Cardiac muscle cell (in vitro differentiated cells and primary cell): ENCODE results near the gene EYA2. TPM values are rescaled to one million over a fixed set of nuclear protein-coding genes. Genes with fewer than 3 reads are reported as not detected.

Experiments
- DNase-seq, 2 donors: peaks; one replicate each; pipeline versions ENCODE4 v3.0.0 to v3.0.0-alpha.2; 2010 to 2017; ENCODE audit warnings: low read depth in 1 of 2, low spot score in 1 of 2
- H3K27ac ChIP-seq: fragments of 200-600 bp; sonication (generic); 2 replicates; pipeline ENCODE4 v1.5.1; 2016
- H3K27me3 ChIP-seq: fragments of 200-600 bp; sonication (generic); 2 replicates; pipeline ENCODE4 v1.6.0; 2016; ENCODE audit warnings: control low read depth
- H3K36me3 ChIP-seq: fragments of 200-600 bp; sonication (generic); 2 replicates; pipeline ENCODE4 v1.5.1; 2016; ENCODE audit warnings: control low read depth
- H3K4me1 ChIP-seq: fragments of 200-600 bp; sonication (generic); 2 replicates; pipeline ENCODE4 v1.8.1; 2017; ENCODE audit warnings: low read depth, mild to moderate bottlenecking, mixed run types
- H3K4me3 ChIP-seq: fragments of 200-600 bp; sonication (generic); 2 replicates; pipeline ENCODE4 v1.5.1; 2016; ENCODE audit warnings: mild to moderate bottlenecking
- H3K9me3 ChIP-seq: fragments of 200-600 bp; sonication (generic); 2 replicates; pipeline ENCODE4 v1.5.1; 2017; ENCODE audit warnings: low read depth, mild to moderate bottlenecking, control low read depth
- polyA plus RNA-seq: library from polyadenylated mRNA; unstranded; fragments of >200 nt; fragmentation: Nextera tagmentation; extraction: Ambion mirVana; gene quantifications from 2 replicates; pipeline ENCODE4 v1.2.1, GENCODE V29; 2016
- total RNA-seq: library from RNA; depleted of rRNA; stranded (reverse); fragments of >200 nt; gene quantifications from 2 replicates; pipeline ENCODE4 v1.2.3, GENCODE V29; 2016
- TF ChIP-seq, protein P1 (sequence below): IDR thresholded peaks from 2 replicates; pipeline ENCODE4 v1.5.1; 2012; ENCODE audit warnings: low read depth, mild to moderate bottlenecking, low read length

The EYA2 gene
- total and polyA plus RNA-seq, 2 experiments from 2014 or later, result 0.30 TPM; not detected in 1

DNA sequence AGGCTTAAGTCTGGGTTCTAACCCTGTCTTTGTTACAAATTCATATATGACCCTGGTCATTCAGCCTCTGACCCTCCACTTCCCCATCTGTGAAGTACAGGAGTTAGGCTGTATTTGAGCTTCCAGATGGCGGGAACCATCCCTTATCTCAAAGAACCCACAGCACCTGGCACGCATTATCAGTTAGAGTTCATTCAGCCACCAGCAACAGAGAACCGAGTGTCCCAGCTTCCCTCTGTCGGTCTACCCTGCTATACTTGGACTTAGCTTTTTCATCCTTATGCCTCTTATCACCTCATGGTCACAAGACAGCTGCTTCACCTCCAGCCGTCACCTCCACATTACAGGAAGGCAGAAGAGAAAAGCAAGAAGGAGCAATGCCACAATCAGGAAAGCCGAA is 147.8 kb downstream of the EYA2 start:
- Histone ChIP-seq H3K27ac (no peak overlapping the region), H3K4me1 (no peaks in the 10 kb centered on the region)
- TF ChIP-seq, protein P1, sequence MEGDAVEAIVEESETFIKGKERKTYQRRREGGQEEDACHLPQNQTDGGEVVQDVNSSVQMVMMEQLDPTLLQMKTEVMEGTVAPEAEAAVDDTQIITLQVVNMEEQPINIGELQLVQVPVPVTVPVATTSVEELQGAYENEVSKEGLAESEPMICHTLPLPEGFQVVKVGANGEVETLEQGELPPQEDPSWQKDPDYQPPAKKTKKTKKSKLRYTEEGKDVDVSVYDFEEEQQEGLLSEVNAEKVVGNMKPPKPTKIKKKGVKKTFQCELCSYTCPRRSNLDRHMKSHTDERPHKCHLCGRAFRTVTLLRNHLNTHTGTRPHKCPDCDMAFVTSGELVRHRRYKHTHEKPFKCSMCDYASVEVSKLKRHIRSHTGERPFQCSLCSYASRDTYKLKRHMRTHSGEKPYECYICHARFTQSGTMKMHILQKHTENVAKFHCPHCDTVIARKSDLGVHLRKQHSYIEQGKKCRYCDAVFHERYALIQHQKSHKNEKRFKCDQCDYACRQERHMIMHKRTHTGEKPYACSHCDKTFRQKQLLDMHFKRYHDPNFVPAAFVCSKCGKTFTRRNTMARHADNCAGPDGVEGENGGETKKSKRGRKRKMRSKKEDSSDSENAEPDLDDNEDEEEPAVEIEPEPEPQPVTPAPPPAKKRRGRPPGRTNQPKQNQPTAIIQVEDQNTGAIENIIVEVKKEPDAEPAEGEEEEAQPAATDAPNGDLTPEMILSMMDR, result no peak

DNA sequence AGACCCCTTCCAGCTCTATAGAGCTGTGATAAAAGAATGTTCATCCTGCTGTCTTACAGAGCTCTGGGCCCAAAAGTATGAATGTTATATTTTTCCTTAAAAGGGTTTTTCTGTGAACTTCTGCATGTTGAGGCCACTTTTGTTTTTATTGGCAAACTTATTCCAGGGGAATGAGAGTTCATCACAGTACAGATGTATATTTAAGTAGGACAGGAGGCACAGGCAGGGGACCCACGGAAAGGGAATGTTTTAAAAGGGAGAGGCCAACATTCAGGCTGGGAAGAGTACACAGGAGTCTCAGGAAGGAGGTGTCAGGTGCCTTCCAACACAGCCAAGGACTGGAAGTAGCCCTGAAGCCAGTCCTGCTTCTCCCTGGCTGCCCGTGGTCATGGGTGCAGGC is 148.4 kb downstream of the EYA2 start:
- no peaks in the 10 kb centered on the region for H3K4me1 ChIP-seq
- no peak overlapping the region for H3K4me3 ChIP-seq
- no peak for DNase-seq
- no peaks in the 10 kb centered on the region for H3K9me3 ChIP-seq
- H3K36me3 ChIP-seq, result no peaks in the 10 kb centered on the region
- H3K27ac ChIP-seq, result no peak overlapping the region
- no peaks in the 10 kb centered on the region for H3K27me3 ChIP-seq
- TF ChIP-seq, protein P1, result no peak

More for the DNA sequence above, 147.8 kb downstream of the EYA2 start:
- H3K9me3 ChIP-seq, result no peaks in the 10 kb centered on the region
- no peak for DNase-seq
- H3K4me3 ChIP-seq, result no peak overlapping the region
- H3K36me3 ChIP-seq, result no peaks in the 10 kb centered on the region
- no peaks in the 10 kb centered on the region for H3K27me3 ChIP-seq

DNA sequence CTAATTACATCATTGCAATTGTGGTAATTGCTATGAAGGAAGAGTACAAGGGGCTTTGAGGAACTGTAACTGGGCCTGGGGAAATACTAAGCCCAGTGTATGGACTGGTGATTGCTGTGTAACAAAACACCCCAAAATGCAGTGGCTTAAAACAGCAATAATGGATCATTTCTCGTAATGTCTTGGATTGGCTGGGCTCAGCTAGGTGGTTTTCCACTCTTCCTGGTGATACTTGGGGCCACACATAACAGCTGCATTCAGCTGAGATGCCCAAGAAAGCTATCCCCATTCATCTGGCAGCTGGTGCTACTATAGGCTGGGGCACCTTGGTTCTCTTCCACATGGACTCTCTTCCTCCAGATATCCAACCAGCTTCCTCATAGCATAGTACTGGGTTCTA is 150.3 kb downstream of the EYA2 start:
- Histone ChIP-seq H3K36me3 (no peaks in the 10 kb centered on the region), H3K27ac (no peak overlapping the region), H3K4me1 (no peaks in the 10 kb centered on the region), H3K27me3 (no peaks in the 10 kb centered on the region), H3K4me3 (no peak overlapping the region), H3K9me3 (no peaks in the 10 kb centered on the region)
- no peak for DNase-seq
- TF ChIP-seq, protein P1, result no peak

DNA sequence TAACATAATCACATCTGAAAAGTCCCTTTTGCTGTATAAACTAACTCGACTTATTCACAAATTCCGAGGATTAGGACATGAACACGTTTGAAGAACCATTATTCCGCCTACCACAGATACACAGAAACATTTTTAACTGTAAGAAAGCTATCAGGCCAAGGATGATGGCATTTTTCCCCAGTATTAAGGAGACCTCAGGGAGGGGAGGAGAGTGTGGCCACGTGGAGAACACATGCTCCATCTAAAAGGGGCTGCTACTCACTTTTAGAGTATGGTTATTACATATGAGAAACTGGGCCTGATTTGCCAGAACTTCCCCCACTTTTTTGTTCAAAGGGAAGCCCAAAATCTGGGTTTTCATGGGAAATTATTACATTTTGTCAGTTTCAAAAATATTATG is 153.4 kb downstream of the EYA2 start:
- no peak overlapping the region for H3K27ac ChIP-seq
- no peaks in the 10 kb centered on the region for H3K36me3 ChIP-seq
- TF ChIP-seq, protein P1, result no peak
- no peak overlapping the region for H3K4me3 ChIP-seq
- DNase-seq, result no peak
- no peaks in the 10 kb centered on the region for H3K4me1 ChIP-seq
- no peaks in the 10 kb centered on the region for H3K9me3 ChIP-seq
- no peaks in the 10 kb centered on the region for H3K27me3 ChIP-seq

DNA sequence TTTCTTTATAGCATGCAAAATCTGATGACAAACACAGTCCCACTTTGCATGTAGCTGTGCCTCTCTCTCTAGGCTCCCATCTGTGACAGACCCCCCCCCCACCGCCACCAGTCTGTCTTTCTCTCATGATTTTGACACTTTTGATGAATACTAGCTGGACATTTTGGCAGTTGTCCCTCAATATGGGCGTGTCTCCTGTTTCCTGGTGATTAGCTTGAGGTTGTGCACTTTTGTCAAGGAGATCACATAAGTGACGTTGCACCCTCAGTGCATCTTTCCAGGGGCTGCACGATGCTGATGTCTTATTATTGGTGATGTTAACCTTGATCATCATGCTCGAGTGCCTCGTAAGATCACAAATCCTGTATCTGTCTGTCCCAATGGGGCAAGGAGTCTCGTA is 155.1 kb downstream of the EYA2 start:
- Histone ChIP-seq H3K36me3 (no peaks in the 10 kb centered on the region), H3K27ac (no peak overlapping the region), H3K9me3 (no peaks in the 10 kb centered on the region), H3K4me3 (no peak overlapping the region), H3K4me1 (no peaks in the 10 kb centered on the region), H3K27me3 (no peaks in the 10 kb centered on the region)
- TF ChIP-seq, protein P1, result no peak
- DNase-seq, result no peak

GRCh38 chr20:47050996-47051395 is 156.4 kb downstream of the EYA2 start:
- H3K9me3 ChIP-seq, result no peaks in the 10 kb centered on the region
- DNase-seq, result no peak
- TF ChIP-seq, protein P1, result no peak
- no peaks in the 10 kb centered on the region for H3K27me3 ChIP-seq
- no peak overlapping the region for H3K4me3 ChIP-seq
- no peak overlapping the region for H3K27ac ChIP-seq
- H3K4me1 ChIP-seq, result no peaks in the 10 kb centered on the region
- H3K36me3 ChIP-seq, result no peaks in the 10 kb centered on the region
